ENCODE measurements around the gene FBXL17. TPM values are rescaled to one million over a fixed set of nuclear protein-coding genes. Genes with fewer than 3 reads are reported as not detected.
A peak's percentile ranks its signal among the peaks of the same experiment; 100 is the strongest.

The FBXL17 gene
- total RNA-seq, 1 donor from 2014 or later: 11.6 TPM

DNA sequence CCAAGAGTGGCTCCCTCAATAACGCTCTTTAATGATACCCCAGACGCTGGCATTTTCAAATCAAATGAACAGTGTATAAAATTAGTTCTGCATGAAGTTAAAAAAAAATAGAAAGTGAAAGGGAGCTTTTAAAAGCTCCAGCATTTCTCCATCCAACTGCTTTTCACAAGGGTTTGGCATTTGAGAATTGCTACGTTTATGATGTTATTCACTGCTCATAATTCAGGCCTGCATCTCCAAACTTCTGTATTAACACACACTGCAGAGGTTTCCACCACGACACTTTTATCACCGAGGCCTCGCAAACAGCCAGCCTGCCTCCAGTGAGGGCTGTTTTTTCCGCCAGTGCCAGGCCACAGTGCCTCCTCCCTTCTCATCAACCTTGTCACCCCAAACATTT, 505.6 kb downstream of the FBXL17 start:
- Histone ChIP-seq H3K4me3 (ENCODE audit: low read depth, low read length) (no peak overlapping the region), H3K27me3 (ENCODE audit: control insufficient read depth, insufficient read depth, low read length) (no peaks in the 10 kb centered on the region), H3K36me3 (ENCODE audit: control insufficient read depth, insufficient read depth, low read length) (no peaks in the 10 kb centered on the region)
- TF ChIP-seq, protein P1, sequence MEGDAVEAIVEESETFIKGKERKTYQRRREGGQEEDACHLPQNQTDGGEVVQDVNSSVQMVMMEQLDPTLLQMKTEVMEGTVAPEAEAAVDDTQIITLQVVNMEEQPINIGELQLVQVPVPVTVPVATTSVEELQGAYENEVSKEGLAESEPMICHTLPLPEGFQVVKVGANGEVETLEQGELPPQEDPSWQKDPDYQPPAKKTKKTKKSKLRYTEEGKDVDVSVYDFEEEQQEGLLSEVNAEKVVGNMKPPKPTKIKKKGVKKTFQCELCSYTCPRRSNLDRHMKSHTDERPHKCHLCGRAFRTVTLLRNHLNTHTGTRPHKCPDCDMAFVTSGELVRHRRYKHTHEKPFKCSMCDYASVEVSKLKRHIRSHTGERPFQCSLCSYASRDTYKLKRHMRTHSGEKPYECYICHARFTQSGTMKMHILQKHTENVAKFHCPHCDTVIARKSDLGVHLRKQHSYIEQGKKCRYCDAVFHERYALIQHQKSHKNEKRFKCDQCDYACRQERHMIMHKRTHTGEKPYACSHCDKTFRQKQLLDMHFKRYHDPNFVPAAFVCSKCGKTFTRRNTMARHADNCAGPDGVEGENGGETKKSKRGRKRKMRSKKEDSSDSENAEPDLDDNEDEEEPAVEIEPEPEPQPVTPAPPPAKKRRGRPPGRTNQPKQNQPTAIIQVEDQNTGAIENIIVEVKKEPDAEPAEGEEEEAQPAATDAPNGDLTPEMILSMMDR (IDR thresholded peaks at IDR 0.05; ENCODE audit: insufficient read depth, low read length, poor library complexity, severe bottlenecking): no peak
- DNase-seq (ENCODE audit: low read depth): no peak

DNA sequence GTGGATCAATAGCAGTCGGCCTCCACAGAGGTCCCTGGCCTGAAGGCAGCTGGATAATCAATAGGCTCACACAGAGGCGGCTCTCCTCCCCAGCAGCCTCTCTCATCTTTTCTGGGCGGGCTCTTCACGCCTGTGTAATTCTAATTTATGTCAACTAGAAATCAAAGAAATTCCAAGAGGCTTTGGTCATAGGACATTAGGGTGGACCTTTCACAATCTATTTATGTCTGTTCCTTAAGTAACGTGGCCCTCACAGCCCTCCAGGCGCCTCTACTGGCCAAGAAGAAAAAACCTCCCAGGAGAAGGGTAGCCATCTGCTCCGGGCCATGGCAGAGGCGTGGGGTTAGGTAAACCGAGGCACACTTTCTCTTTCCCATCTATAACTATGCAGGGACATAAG, 506.1 kb downstream of the FBXL17 start:
- DNase-seq (ENCODE audit: low read depth): peak; percentile 87
- H3K36me3 ChIP-seq (ENCODE audit: control insufficient read depth, insufficient read depth, low read length): no peaks in the 10 kb centered on the region
- TF ChIP-seq, protein P1 (IDR thresholded peaks at IDR 0.05; ENCODE audit: insufficient read depth, low read length, poor library complexity, severe bottlenecking): peak; percentile 74
- H3K4me3 ChIP-seq (ENCODE audit: low read depth, low read length): no peak overlapping the region
- no peaks in the 10 kb centered on the region for H3K27me3 ChIP-seq (ENCODE audit: control insufficient read depth, insufficient read depth, low read length)

DNA sequence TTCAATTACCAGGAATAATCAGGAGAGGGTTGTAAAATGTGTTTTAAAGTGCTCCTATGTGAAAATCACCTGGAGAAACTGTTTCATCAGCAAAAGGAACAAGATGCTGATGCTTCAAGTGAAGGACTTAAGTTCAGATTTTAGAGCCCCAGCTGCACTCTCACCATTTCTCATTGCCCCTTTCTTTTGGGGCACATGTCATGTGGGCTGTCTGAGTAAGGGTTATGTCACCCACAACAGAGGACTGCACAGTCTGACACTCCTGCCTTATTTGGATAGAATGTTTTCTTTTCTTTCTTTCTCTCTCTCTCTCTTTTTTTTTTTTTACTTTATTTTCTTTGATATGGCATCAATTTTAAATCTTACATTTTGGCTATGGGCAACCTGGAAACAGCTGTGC, 507.1 kb downstream of the FBXL17 start:
- DNase-seq (ENCODE audit: low read depth): peak; percentile 38
- H3K4me3 ChIP-seq (ENCODE audit: low read depth, low read length): no peak overlapping the region
- TF ChIP-seq, protein P1 (IDR thresholded peaks at IDR 0.05; ENCODE audit: insufficient read depth, low read length, poor library complexity, severe bottlenecking): no peak

GRCh38 chr5:107873877-107874276, 508.0 kb downstream of the FBXL17 start:
- H3K4me3 ChIP-seq (ENCODE audit: low read depth, low read length): no peak overlapping the region
- no peaks in the 10 kb centered on the region for H3K27me3 ChIP-seq (ENCODE audit: control insufficient read depth, insufficient read depth, low read length)
- no peak for DNase-seq (ENCODE audit: low read depth)
- TF ChIP-seq, protein P1 (IDR thresholded peaks at IDR 0.05; ENCODE audit: insufficient read depth, low read length, poor library complexity, severe bottlenecking): no peak
- H3K36me3 ChIP-seq (ENCODE audit: control insufficient read depth, insufficient read depth, low read length): no peaks in the 10 kb centered on the region

More for the DNA sequence above, 507.1 kb downstream of the FBXL17 start:
- Histone ChIP-seq H3K36me3 (ENCODE audit: control insufficient read depth, insufficient read depth, low read length) (no peaks in the 10 kb centered on the region), H3K27me3 (ENCODE audit: control insufficient read depth, insufficient read depth, low read length) (no peaks in the 10 kb centered on the region)

DNA sequence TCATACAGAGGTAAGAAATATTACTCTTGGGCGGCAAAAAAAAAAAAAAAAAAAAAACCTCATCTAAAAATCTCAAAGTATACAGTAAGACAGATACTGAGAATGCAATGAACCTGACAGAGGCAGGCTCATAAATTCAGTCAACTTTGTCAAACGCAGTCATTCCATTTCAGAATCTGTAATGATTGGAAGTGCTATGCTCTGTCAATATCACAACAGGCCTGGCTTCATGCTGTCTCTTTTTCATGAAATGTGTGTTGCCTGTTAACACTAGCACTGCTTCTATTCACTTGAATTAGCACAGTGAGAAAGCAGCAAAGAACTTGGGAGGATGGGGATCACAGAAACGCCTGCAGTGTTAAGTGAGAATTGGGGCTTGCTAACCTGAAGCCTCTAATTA, 510.9 kb downstream of the FBXL17 start:
- no peak for DNase-seq (ENCODE audit: low read depth)
- Histone ChIP-seq H3K27me3 (ENCODE audit: control insufficient read depth, insufficient read depth, low read length) (no peaks in the 10 kb centered on the region), H3K36me3 (ENCODE audit: control insufficient read depth, insufficient read depth, low read length) (no peaks in the 10 kb centered on the region), H3K4me3 (ENCODE audit: low read depth, low read length) (no peak overlapping the region)
- TF ChIP-seq, protein P1 (IDR thresholded peaks at IDR 0.05; ENCODE audit: insufficient read depth, low read length, poor library complexity, severe bottlenecking): no peak

DNA sequence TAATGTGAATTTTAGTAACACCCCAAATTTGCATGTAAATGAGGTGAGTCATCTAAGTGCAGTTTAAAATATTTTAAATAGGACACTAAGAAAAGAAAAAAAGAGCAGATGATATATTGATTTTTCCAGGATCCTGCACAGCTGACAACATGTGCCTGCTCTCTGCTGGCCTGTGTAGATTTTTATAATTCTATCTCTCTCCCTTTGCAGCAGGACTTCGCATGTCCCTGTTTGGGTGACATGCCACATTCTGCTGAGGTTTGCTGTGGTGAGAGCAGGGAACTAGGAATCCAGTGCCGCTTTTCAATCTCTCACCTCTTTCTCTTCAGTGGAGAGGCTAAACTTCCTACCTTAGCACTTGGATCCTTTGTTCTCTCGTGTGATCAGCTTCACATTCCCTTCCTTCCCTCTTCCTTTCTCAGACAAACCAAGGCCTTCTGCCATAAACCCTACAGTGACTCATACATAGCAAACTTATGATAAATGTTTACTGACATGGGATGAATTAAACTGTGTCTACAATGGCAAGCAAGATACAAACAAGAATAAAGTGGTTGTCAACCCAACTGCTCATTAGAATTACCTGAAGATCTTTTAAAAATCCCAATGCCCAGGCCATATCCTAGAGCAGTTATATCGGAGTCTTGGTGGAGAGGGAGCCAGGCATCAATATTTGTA, 512.3 kb downstream of the FBXL17 start:
- Histone ChIP-seq H3K27me3 (ENCODE audit: control insufficient read depth, insufficient read depth, low read length) (no peaks in the 10 kb centered on the region), H3K4me3 (ENCODE audit: low read depth, low read length) (no peak overlapping the region), H3K36me3 (ENCODE audit: control insufficient read depth, insufficient read depth, low read length) (no peaks in the 10 kb centered on the region)
- peak; percentile 58 for DNase-seq (ENCODE audit: low read depth)
- TF ChIP-seq, protein P1 (IDR thresholded peaks at IDR 0.05; ENCODE audit: insufficient read depth, low read length, poor library complexity, severe bottlenecking): no peak

All from kidney epithelial cell (primary cell).